Muscle layer of colon (tissue), 2 donors: ENCODE results near the gene CDH11.

Experiments used
- H3K27ac ChIP-seq: one replicate; pipeline ENCODE4 v1.7.0; 2013; ENCODE audit warnings: low read depth, mild to moderate bottlenecking, low read length, moderate library complexity
- H3K27me3 ChIP-seq, 2 donors: one replicate each; pipeline ENCODE4 v1.7.0; 2013; ENCODE audit warnings: low read length in 2 of 2, mild to moderate bottlenecking in 2 of 2; ENCODE audit not compliant: insufficient read depth in 2 of 2, control insufficient read depth in 1 of 2
- H3K36me3 ChIP-seq: one replicate; pipeline ENCODE4 v1.7.0; 2013; ENCODE audit warnings: mild to moderate bottlenecking, low read length; ENCODE audit not compliant: insufficient read depth
- H3K4me1 ChIP-seq: one replicate; pipeline ENCODE4 v1.7.0; 2013; ENCODE audit warnings: mild to moderate bottlenecking, low read length; ENCODE audit not compliant: insufficient read depth
- H3K4me3 ChIP-seq, 2 donors: one replicate each; pipeline ENCODE4 v1.7.0; 2013; ENCODE audit warnings: low read length in 2 of 2, low read depth in 1 of 2, mild to moderate bottlenecking in 1 of 2, moderate library complexity in 1 of 2
- H3K9ac ChIP-seq: one replicate; pipeline ENCODE4 v1.7.0; 2013; ENCODE audit warnings: low read length
- H3K9me3 ChIP-seq: one replicate; pipeline ENCODE4 v1.7.0; 2013; ENCODE audit warnings: mild to moderate bottlenecking, low read length
- donor health status: abdominal sarcoma.
- donor health status: Adenocarcinoma of cecum.

Gene CDH11

DNA sequence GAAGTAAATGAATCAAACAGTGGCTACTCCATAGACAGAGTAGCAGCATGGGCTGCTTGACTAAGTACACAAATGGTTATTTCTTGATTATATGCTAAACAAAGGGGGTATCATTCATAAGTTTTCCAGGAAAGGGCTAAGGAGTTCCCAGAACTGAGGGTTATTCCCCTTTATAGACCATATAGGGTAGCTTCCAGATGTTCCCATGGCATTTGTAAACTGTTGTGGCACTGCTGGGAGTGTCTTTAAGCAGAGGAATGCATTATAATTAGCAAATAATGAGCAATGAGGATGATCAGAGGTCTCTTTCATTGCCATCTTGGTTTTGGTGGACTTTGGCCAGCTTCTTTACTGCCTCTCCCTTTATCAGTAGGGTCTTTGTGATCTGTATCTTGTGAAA is 105.1 kb downstream of the CDH11 start:
- H3K9ac ChIP-seq: no peak overlapping the region
- no peak overlapping the region for H3K4me3 ChIP-seq
- H3K27ac ChIP-seq: no peak overlapping the region
- H3K36me3 ChIP-seq: no peaks in the 10 kb centered on the region
- H3K27me3 ChIP-seq: no peaks in the 10 kb centered on the region
- H3K9me3 ChIP-seq: no peaks in the 10 kb centered on the region
- no peaks in the 10 kb centered on the region for H3K4me1 ChIP-seq

DNA sequence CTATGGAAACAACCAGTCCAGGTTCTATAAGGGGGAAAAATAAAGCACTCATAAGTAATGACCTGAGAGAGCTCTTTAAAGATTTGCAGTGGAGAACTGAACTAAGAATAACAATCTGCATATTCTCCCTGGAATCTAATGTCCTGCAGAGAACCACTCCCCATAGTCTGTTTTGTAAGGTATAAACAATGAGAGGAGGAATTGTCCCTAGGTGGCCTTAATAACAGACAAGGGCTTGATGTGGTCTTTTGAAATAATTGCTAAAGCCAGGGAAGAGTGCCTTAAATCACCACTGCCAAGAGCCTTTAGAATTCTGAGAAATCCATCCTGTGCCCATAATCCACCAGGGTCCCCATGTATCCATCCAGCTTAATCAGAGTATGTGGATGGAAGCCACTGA is 106.3 kb downstream of the CDH11 start:
- Histone ChIP-seq H3K27me3 (no peaks in the 10 kb centered on the region), H3K27ac (no peak overlapping the region), H3K4me3 (no peak overlapping the region), H3K9me3 (no peaks in the 10 kb centered on the region), H3K4me1 (no peaks in the 10 kb centered on the region), H3K36me3 (no peaks in the 10 kb centered on the region), H3K9ac (no peak overlapping the region)

DNA sequence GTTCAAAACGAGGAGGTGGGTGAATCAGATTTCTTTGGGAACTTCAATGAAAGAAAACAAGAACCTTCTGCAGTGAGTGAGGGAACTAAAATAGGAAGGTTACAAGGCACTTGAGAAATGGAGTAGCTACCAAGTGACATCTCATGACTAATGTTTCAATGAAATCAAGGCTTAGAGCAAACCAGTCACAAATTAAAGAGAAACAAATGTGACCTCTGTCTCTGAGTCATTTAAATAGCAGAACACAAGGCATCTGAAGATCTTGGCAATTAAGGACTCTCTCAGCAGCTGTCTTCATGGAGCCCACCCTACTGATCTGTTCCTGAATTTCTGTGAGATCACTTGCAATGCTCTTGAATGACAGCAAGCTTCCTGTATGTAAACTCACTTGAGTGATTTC is 109.5 kb downstream of the CDH11 start:
- no peaks in the 10 kb centered on the region for H3K4me1 ChIP-seq
- no peaks in the 10 kb centered on the region for H3K27me3 ChIP-seq
- H3K4me3 ChIP-seq: no peak overlapping the region
- H3K27ac ChIP-seq: no peak overlapping the region
- no peaks in the 10 kb centered on the region for H3K36me3 ChIP-seq
- no peaks in the 10 kb centered on the region for H3K9me3 ChIP-seq
- no peak overlapping the region for H3K9ac ChIP-seq

DNA sequence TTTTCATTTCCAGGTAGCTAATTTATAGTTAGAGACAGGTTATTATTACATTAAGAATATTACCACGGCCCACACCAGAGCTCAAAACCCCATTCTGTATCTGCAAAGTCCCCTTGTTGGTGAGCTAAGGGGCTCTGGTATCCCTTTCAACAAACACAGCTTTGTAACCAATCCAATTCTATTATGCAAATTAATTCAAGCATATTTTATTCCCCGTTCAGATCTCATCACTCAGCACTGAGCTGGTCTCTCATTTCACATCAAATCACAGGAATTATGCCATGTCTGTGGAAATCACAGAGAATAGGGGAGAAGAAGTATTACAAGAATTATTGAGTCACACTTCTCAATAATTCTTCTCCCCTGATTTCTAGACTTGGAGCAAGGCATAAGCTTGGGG is 111.7 kb downstream of the CDH11 start:
- Histone ChIP-seq H3K4me1 (no peaks in the 10 kb centered on the region), H3K36me3 (peaks cover 9% of the 10 kb centered on the region), H3K4me3 (no peak overlapping the region), H3K9me3 (no peaks in the 10 kb centered on the region), H3K9ac (no peak overlapping the region), H3K27ac (no peak overlapping the region), H3K27me3 (no peaks in the 10 kb centered on the region)

GRCh38 chr16:65005696-65006095 is 116.2 kb downstream of the CDH11 start:
- Histone ChIP-seq H3K9me3 (no peaks in the 10 kb centered on the region), H3K27me3 (no peaks in the 10 kb centered on the region), H3K4me3 (no peak overlapping the region), H3K4me1 (no peaks in the 10 kb centered on the region), H3K9ac (no peak overlapping the region), H3K27ac (no peak overlapping the region), H3K36me3 (peaks cover 15% of the 10 kb centered on the region)

GRCh38 chr16:65004570-65004969 is 117.3 kb downstream of the CDH11 start:
- H3K36me3 ChIP-seq: peaks cover 15% of the 10 kb centered on the region
- no peak overlapping the region for H3K27ac ChIP-seq

GRCh38 chr16:65003621-65004020 is 118.2 kb downstream of the CDH11 start:
- H3K27me3 ChIP-seq: no peaks in the 10 kb centered on the region
- no peaks in the 10 kb centered on the region for H3K4me1 ChIP-seq
- no peak overlapping the region for H3K27ac ChIP-seq
- no peak overlapping the region for H3K4me3 ChIP-seq
- H3K9me3 ChIP-seq: no peaks in the 10 kb centered on the region
- H3K9ac ChIP-seq: no peak overlapping the region
- peaks cover 15% of the 10 kb centered on the region for H3K36me3 ChIP-seq

More at GRCh38 chr16:65004570-65004969, 117.3 kb downstream of the CDH11 start:
- no peaks in the 10 kb centered on the region for H3K9me3 ChIP-seq
- no peak overlapping the region for H3K4me3 ChIP-seq
- H3K27me3 ChIP-seq: no peaks in the 10 kb centered on the region
- no peaks in the 10 kb centered on the region for H3K4me1 ChIP-seq
- no peak overlapping the region for H3K9ac ChIP-seq

DNA sequence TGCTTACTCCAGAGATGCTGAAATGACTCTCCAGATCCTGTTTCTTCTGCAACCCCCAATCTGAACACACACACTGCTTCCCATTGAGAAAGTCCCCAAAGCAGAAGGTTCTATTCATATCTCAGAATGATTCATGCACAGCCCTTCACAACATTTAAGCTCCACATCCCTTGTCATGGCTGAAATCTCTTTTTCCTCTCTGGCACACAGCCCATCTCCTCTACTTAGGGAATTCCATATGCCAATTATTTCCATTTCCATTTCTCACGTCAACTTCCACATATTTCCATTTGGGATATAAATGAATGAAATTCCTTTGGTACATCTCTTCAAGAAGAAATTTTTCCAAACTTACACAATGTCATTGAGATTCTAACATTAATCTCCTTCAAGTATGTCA is 119.6 kb downstream of the CDH11 start:
- Histone ChIP-seq H3K9me3 (no peaks in the 10 kb centered on the region), H3K27ac (no peak overlapping the region), H3K36me3 (peaks cover 20% of the 10 kb centered on the region), H3K4me3 (no peak overlapping the region), H3K9ac (no peak overlapping the region), H3K4me1 (no peaks in the 10 kb centered on the region), H3K27me3 (no peaks in the 10 kb centered on the region)

DNA sequence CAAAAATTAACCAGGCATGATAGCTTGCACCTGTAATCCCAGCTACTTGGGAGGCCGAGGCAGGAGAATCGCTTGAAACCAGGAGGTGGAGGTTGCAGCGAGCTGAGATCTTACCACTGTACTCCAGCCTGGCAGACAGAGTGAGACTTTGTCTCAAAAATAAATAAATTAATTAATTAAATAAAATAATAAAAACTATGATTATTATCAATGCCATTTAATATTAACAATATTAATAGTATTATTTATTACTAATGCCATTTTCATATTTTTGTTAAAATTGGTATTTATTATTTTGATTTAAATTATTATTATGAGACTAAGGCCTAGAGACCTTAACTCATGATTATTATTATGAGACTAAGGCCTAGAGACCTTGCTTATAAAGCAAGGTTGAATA is 121.2 kb downstream of the CDH11 start:
- no peak overlapping the region for H3K4me3 ChIP-seq
- no peak overlapping the region for H3K9ac ChIP-seq
- H3K27me3 ChIP-seq: no peaks in the 10 kb centered on the region
- no peak overlapping the region for H3K27ac ChIP-seq
- H3K36me3 ChIP-seq: peaks cover 11% of the 10 kb centered on the region
- H3K9me3 ChIP-seq: no peaks in the 10 kb centered on the region
- no peaks in the 10 kb centered on the region for H3K4me1 ChIP-seq

DNA sequence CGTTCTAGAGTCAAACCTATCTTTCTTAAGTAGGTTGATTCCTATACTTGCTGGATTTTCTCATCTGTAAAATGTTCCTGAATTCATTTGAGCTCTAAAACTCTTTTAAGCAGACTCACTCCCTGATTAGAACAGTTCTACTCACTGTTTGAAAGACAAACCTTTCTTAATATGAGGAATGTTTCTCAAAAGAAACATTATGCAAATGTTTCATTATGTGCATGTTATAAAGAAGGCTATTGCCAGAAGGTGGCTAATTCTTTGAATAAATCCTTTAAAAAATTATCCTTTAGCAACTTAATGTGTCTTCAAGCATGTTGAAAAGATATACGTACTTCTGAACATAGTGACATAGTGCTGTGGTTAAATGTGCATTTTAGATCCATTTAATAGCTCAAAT is 124.1 kb downstream of the CDH11 start:
- no peaks in the 10 kb centered on the region for H3K27me3 ChIP-seq
- H3K27ac ChIP-seq: no peak overlapping the region
- H3K4me3 ChIP-seq: no peak overlapping the region
- H3K4me1 ChIP-seq: no peaks in the 10 kb centered on the region
- peaks cover 5% of the 10 kb centered on the region for H3K36me3 ChIP-seq
- no peak overlapping the region for H3K9ac ChIP-seq
- no peaks in the 10 kb centered on the region for H3K9me3 ChIP-seq

GRCh38 chr16:64997121-64997520 is 124.7 kb downstream of the CDH11 start:
- no peaks in the 10 kb centered on the region for H3K9me3 ChIP-seq
- peaks cover 5% of the 10 kb centered on the region for H3K36me3 ChIP-seq
- H3K27me3 ChIP-seq: no peaks in the 10 kb centered on the region
- no peak overlapping the region for H3K9ac ChIP-seq
- H3K4me3 ChIP-seq: no peak overlapping the region
- H3K4me1 ChIP-seq: no peaks in the 10 kb centered on the region
- H3K27ac ChIP-seq: no peak overlapping the region

- H3K9ac ChIP-seq: no peak overlapping the region
- H3K4me1 ChIP-seq: no peaks in the 10 kb centered on the region
- H3K27ac ChIP-seq: no peak overlapping the region
- H3K36me3 ChIP-seq: peaks cover 6% of the 10 kb centered on the region
- no peak overlapping the region for H3K4me3 ChIP-seq
- H3K27me3 ChIP-seq: no peaks in the 10 kb centered on the region
- no peaks in the 10 kb centered on the region for H3K9me3 ChIP-seq
Measured at GRCh38 chr16:64996641-64997040, 125.2 kb downstream of the CDH11 start.
